PC-9 (cell line): ENCODE measurements around the gene INHA.

Source experiments
- CTCF ChIP-seq: fragments of 200-600 bp; sonication (generic); conservative IDR thresholded peaks from 2 replicates; pipeline ENCODE4 v1.6.1; 2017; ENCODE audit warnings: mixed run types, antibody characterized with exemption, mild to moderate bottlenecking, moderate library complexity
- EZH2 ChIP-seq: fragments of 200-600 bp; sonication (generic); IDR thresholded peaks from 2 replicates; pipeline ENCODE4 v1.8.0; 2017; ENCODE audit warnings: antibody characterized with exemption, low read depth

DNA sequence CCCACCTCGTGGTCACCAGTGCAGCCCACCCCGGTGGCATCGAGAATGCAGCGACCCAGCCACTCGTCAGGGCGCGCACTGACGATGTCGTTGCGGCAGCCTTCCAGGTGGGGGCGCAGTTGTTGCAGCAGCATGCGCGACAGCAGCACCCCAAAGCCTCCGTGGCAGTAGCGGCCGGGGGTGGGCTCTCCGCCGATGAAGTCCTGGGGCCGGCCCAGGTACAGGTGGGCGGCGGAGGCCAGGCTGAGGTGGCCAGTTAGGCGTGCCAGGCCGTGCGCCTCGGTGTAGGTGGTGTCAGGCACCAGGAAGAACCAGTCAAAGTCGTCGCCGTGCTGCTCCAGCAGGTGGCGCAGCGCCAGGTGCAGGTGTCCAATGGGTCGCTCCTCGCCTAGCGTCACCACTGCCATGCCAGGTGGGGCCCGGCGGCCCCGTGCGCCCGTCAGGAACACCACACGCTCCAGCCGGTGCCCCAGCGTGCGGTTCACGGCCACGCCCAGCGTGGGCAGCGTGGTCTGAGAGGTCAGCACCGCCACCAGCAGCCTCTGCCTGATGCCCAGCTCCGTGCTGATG lies 30.4 kb upstream of the INHA start:
- peak; percentile 89 for TF ChIP-seq CTCF
- no peak for TF ChIP-seq EZH2
